Smooth muscle cell (in vitro differentiated cells): ENCODE measurements around the gene TNFRSF12A. TPM values are rescaled to one million over a fixed set of nuclear protein-coding genes. Genes with fewer than 3 reads are reported as not detected.

ENCODE experiments used
- DNase-seq: peaks from one replicate; lab custom pipeline; 2025; ENCODE audit not compliant: unreplicated experiment; lab: John Stamatoyannopoulos, UW
- H2AFZ ChIP-seq: fragments of 200-600 bp; sonication (generic); 2 replicates; pipeline ENCODE4 v1.6.0; 2016; ENCODE audit warnings: antibody characterized with exemption, low read depth, mild to moderate bottlenecking
- H3F3A ChIP-seq: fragments of 200-600 bp; sonication (generic); 2 replicates; pipeline ENCODE4 v1.6.0; 2017; ENCODE audit warnings: antibody characterized with exemption, low read depth
- H3K27ac ChIP-seq: fragments of 200-600 bp; sonication (generic); 2 replicates; pipeline ENCODE4 v1.5.1; 2016; ENCODE audit warnings: low read depth, mild to moderate bottlenecking
- H3K27me3 ChIP-seq: fragments of 200-600 bp; sonication (generic); 2 replicates; pipeline ENCODE4 v1.6.1; 2016; ENCODE audit warnings: low read depth, mild to moderate bottlenecking
- H3K36me3 ChIP-seq: fragments of 200-600 bp; sonication (generic); 2 replicates; pipeline ENCODE4 v1.5.1; 2016; ENCODE audit warnings: low read depth
- H3K4me1 ChIP-seq: fragments of 200-600 bp; sonication (generic); 2 replicates; pipeline ENCODE4 v1.5.1; 2016; ENCODE audit warnings: low read depth
- H3K4me2 ChIP-seq: fragments of 200-600 bp; sonication (generic); 2 replicates; pipeline ENCODE4 v1.6.0; 2016; ENCODE audit warnings: mild to moderate bottlenecking
- H3K4me3 ChIP-seq: fragments of 200-600 bp; sonication (generic); 2 replicates; pipeline ENCODE4 v1.5.1; 2016; ENCODE audit warnings: mild to moderate bottlenecking
- H3K79me2 ChIP-seq: fragments of 200-600 bp; sonication (generic); 2 replicates; pipeline ENCODE4 v1.6.0; 2016; ENCODE audit warnings: low read depth, mild to moderate bottlenecking
- H3K9ac ChIP-seq: fragments of 200-600 bp; sonication (generic); 2 replicates; pipeline ENCODE4 v1.6.0; 2016; ENCODE audit warnings: low read depth
- H3K9me3 ChIP-seq: fragments of 200-600 bp; sonication (generic); replicated peaks from 2 replicates; pipeline ENCODE4 v1.5.1; 2016; ENCODE audit warnings: low read depth
- H4K20me1 ChIP-seq: fragments of 200-600 bp; sonication (generic); 2 replicates; pipeline ENCODE4 v1.6.0; 2016; ENCODE audit warnings: low read depth
- WGBS: methylation state at CpG from one replicate; pipeline ENCODE4 v1.1.7; 2016; ENCODE audit warnings: low lambda C conversion rate; 5-methylcytosine and 5-hydroxymethylcytosine counted together
- polyA plus RNA-seq: library from polyadenylated mRNA; unstranded; fragments of >200 nt; fragmentation: Nextera tagmentation; extraction: Ambion mirVana; gene quantifications from 2 replicates; pipeline ENCODE4 v1.2.1, GENCODE V29; 2016
- total RNA-seq: library from RNA; depleted of rRNA; stranded (reverse); fragments of >200 nt; gene quantifications from 2 replicates; pipeline ENCODE4 v1.2.3, GENCODE V29; 2014
- TF ChIP-seq, protein P1 (sequence below): fragments of 200-600 bp; sonication (generic); IDR thresholded peaks from 2 replicates; pipeline ENCODE4 v1.5.1; 2017; ENCODE audit warnings: borderline replicate concordance, mild to moderate bottlenecking, antibody characterized with exemption; ENCODE audit not compliant: insufficient read depth, poor library complexity, severe bottlenecking

Gene TNFRSF12A
- total and polyA plus RNA-seq, 2 experiments from 2014 or later = 219 to 386 TPM

DNA sequence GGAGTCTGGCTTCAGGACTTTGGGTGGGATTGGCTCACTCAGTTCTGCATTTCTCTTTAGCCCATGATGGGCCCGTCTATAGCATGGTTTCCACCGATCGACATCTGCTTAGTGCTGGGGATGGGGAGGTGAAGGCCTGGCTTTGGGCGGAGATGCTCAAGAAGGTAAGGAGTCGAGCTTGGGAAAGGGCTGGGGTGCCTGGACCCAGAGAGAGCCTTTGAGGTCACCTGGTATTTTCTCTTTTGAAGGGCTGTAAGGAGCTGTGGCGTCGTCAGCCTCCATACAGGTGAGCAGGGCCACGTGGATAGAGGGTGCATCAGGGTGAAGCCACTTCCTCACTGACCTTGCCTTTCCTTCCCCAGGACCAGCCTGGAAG lies 5.8 kb downstream of the TNFRSF12A start:
- Histone ChIP-seq H3K9ac (no peak overlapping the region), H3K36me3 (no peaks in the 10 kb centered on the region), H4K20me1 (peaks cover 76% of the 10 kb centered on the region), H3K79me2 (no peaks in the 10 kb centered on the region), H3K9me3 (no peaks in the 10 kb centered on the region), H3K4me3 (no peak overlapping the region), H3K4me1 (peaks cover 17% of the 10 kb centered on the region), H3K4me2 (no peak overlapping the region), H3K27ac (no peak overlapping the region), H2AFZ (no peak overlapping the region), H3K27me3 (peaks cover 2% of the 10 kb centered on the region), H3F3A (no peaks in the 10 kb centered on the region)
- no peak for DNase-seq
- TF ChIP-seq, protein P1, sequence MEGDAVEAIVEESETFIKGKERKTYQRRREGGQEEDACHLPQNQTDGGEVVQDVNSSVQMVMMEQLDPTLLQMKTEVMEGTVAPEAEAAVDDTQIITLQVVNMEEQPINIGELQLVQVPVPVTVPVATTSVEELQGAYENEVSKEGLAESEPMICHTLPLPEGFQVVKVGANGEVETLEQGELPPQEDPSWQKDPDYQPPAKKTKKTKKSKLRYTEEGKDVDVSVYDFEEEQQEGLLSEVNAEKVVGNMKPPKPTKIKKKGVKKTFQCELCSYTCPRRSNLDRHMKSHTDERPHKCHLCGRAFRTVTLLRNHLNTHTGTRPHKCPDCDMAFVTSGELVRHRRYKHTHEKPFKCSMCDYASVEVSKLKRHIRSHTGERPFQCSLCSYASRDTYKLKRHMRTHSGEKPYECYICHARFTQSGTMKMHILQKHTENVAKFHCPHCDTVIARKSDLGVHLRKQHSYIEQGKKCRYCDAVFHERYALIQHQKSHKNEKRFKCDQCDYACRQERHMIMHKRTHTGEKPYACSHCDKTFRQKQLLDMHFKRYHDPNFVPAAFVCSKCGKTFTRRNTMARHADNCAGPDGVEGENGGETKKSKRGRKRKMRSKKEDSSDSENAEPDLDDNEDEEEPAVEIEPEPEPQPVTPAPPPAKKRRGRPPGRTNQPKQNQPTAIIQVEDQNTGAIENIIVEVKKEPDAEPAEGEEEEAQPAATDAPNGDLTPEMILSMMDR = no peak
- WGBS = 93% methylated on average over 8 of the region's 8 CpGs

DNA sequence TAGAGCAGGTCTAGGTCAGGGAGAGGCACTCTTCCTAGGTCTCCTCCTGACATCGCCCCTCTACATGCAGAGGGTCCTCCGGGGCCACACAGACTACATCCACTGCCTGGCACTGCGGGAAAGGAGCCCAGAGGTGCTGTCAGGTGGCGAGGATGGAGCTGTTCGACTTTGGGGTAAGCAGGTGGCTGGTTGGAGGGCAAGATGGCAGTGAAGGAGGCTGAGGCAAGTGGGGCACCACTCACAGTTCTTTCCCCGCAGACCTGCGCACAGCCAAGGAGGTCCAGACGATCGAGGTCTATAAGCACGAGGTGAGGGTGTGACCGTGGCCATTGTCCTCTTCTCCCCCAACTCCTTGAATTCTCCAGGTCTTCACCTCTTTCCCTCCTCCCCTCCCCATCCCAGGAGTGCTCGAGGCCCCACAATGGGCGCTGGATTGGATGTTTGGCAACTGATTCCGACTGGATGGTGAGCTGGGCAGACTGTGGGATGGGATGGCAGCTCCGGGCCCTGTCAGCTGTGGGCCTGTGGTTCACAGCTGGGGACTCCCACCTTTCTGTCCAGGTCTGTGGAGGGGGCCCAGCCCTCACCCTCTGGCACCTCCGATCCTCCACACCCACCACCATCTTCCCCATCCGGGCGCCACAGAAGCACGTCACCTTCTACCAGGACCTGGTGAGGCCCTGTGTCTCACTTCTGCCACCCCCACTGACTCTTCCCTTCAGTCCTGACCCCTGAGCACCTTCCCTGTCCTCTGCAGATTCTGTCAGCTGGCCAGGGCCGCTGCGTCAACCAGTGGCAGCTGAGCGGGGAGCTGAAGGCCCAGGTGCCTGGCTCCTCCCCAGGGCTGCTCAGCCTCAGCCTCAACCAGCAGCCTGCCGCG lies 6.7 kb downstream of the TNFRSF12A start:
- no peaks in the 10 kb centered on the region for H3K9me3 ChIP-seq
- H3F3A ChIP-seq = no peaks in the 10 kb centered on the region
- no peak for DNase-seq
- TF ChIP-seq, protein P1 = no peak
- H3K27ac ChIP-seq = no peak overlapping the region
- no peaks in the 10 kb centered on the region for H3K79me2 ChIP-seq
- 99% methylated on average over 24 of the region's 24 CpGs for WGBS
- no peaks in the 10 kb centered on the region for H3K36me3 ChIP-seq
- H3K27me3 ChIP-seq = peaks cover 5% of the 10 kb centered on the region
- H3K4me3 ChIP-seq = no peak overlapping the region
- H2AFZ ChIP-seq = no peak overlapping the region
- H3K9ac ChIP-seq = no peak overlapping the region
- peak overlapping the region; percentile 67 for H3K4me2 ChIP-seq
- peaks cover 21% of the 10 kb centered on the region for H3K4me1 ChIP-seq
- H4K20me1 ChIP-seq = peaks cover 74% of the 10 kb centered on the region

DNA sequence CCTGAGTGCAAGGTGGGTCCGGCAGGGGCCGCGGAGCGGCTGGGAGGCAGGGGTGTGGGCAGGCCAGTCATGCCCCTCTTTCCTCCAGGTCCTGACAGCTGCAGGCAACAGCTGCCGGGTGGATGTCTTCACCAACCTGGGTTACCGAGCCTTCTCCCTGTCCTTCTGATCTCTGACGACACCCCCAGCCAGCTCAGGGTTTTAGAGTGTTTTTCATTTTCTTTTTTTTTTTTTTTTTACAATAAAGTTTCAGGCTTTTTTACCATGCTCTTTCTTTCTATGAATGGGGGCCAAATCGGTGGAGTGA lies 7.3 kb downstream of the TNFRSF12A start:
- TF ChIP-seq, protein P1 = no peak
- peak overlapping the region; percentile 67 for H3K4me2 ChIP-seq
- no peaks in the 10 kb centered on the region for H3K9me3 ChIP-seq
- no peak for DNase-seq
- H4K20me1 ChIP-seq = peaks cover 71% of the 10 kb centered on the region
- H3K36me3 ChIP-seq = no peaks in the 10 kb centered on the region
- 95% methylated on average over 8 of the region's 8 CpGs for WGBS
- no peak overlapping the region for H2AFZ ChIP-seq
- H3K4me1 ChIP-seq = peaks cover 16% of the 10 kb centered on the region
- H3F3A ChIP-seq = no peaks in the 10 kb centered on the region
- H3K4me3 ChIP-seq = no peak overlapping the region
- H3K79me2 ChIP-seq = no peaks in the 10 kb centered on the region
- peaks cover 11% of the 10 kb centered on the region for H3K27me3 ChIP-seq
- no peak overlapping the region for H3K9ac ChIP-seq
- H3K27ac ChIP-seq = no peak overlapping the region
